ENCODE measurements around the gene ALKBH8.
"Not testable (repeated sequence)": the region's sequence is repeated elsewhere in the genome, so short reads cannot be mapped to it uniquely, and the experiment has no call there.

Gene ALKBH8

GRCh38 chr11:107550304-107550703 is 15.2 kb downstream of the ALKBH8 start:
- H3K9ac ChIP-seq (ENCODE audit: low read depth in 1 of 2, low read length in 2 of 2), result no peak overlapping the region
- H3K36me3 ChIP-seq (ENCODE audit: control insufficient read depth in 1 of 2, insufficient read depth in 2 of 2, low read length in 2 of 2), result peaks cover 19 to 20% of the 10 kb centered on the region in 2 donors
- H3K4me1 ChIP-seq (ENCODE audit: control insufficient read depth in 1 of 2, insufficient read depth in 2 of 2, low read length in 2 of 2), result no peaks in the 10 kb centered on the region
- no peak overlapping the region for H3K27ac ChIP-seq (ENCODE audit: low read depth, low read length)
- no peaks in the 10 kb centered on the region for H3K27me3 ChIP-seq (ENCODE audit: control insufficient read depth in 1 of 2, insufficient read depth in 2 of 2, low read length in 2 of 2)
- H3K9me3 ChIP-seq (ENCODE audit: control insufficient read depth in 1 of 2, low read length in 2 of 2), result no peaks in the 10 kb centered on the region
- no peak overlapping the region for H3K4me3 ChIP-seq (ENCODE audit: low read depth in 1 of 2, low read length in 2 of 2)

GRCh38 chr11:107549954-107550285 is 15.6 kb downstream of the ALKBH8 start:
- H3K27ac ChIP-seq (ENCODE audit: low read depth, low read length), result no peak overlapping the region
- peaks cover 19 to 21% of the 10 kb centered on the region in 2 donors for H3K36me3 ChIP-seq (ENCODE audit: control insufficient read depth in 1 of 2, insufficient read depth in 2 of 2, low read length in 2 of 2)
- no peak overlapping the region for H3K9ac ChIP-seq (ENCODE audit: low read depth in 1 of 2, low read length in 2 of 2)
- H3K4me3 ChIP-seq (ENCODE audit: low read depth in 1 of 2, low read length in 2 of 2), result no peak overlapping the region
- H3K27me3 ChIP-seq (ENCODE audit: control insufficient read depth in 1 of 2, insufficient read depth in 2 of 2, low read length in 2 of 2), result no peaks in the 10 kb centered on the region
- H3K9me3 ChIP-seq (ENCODE audit: control insufficient read depth in 1 of 2, low read length in 2 of 2), result no peaks in the 10 kb centered on the region
- H3K4me1 ChIP-seq (ENCODE audit: control insufficient read depth in 1 of 2, insufficient read depth in 2 of 2, low read length in 2 of 2), result no peaks in the 10 kb centered on the region

- H3K9ac ChIP-seq (ENCODE audit: low read depth in 1 of 2, low read length in 2 of 2), result no peak overlapping the region
- no peak overlapping the region for H3K27ac ChIP-seq (ENCODE audit: low read depth, low read length)
- H3K9me3 ChIP-seq (ENCODE audit: control insufficient read depth in 1 of 2, low read length in 2 of 2), result no peaks in the 10 kb centered on the region
- H3K36me3 ChIP-seq (ENCODE audit: control insufficient read depth in 1 of 2, insufficient read depth in 2 of 2, low read length in 2 of 2), result peaks cover 19 to 24% of the 10 kb centered on the region in 2 donors
- no peaks in the 10 kb centered on the region for H3K4me1 ChIP-seq (ENCODE audit: control insufficient read depth in 1 of 2, insufficient read depth in 2 of 2, low read length in 2 of 2)
- H3K27me3 ChIP-seq (ENCODE audit: control insufficient read depth in 1 of 2, insufficient read depth in 2 of 2, low read length in 2 of 2), result no peaks in the 10 kb centered on the region
- no peak overlapping the region for H3K4me3 ChIP-seq (ENCODE audit: low read depth in 1 of 2, low read length in 2 of 2)
These were observed 16.1 kb downstream of the ALKBH8 start for GRCh38 chr11:107549253-107549953.

- Histone ChIP-seq H3K9ac (ENCODE audit: low read depth in 1 of 2, low read length in 2 of 2) (no peak overlapping the region), H3K27ac (ENCODE audit: low read depth, low read length) (no peak overlapping the region)
These were observed 17.6 kb downstream of the ALKBH8 start for GRCh38 chr11:107547961-107548360.

GRCh38 chr11:107545101-107545514 is 20.4 kb downstream of the ALKBH8 start:
- H3K4me3 ChIP-seq (ENCODE audit: low read depth in 1 of 2, low read length in 2 of 2), result no peak overlapping the region
- no peak overlapping the region for H3K27ac ChIP-seq (ENCODE audit: low read depth, low read length)
- no peak overlapping the region for H3K9ac ChIP-seq (ENCODE audit: low read depth in 1 of 2, low read length in 2 of 2)
- no peaks in the 10 kb centered on the region for H3K27me3 ChIP-seq (ENCODE audit: control insufficient read depth in 1 of 2, insufficient read depth in 2 of 2, low read length in 2 of 2)
- no peaks in the 10 kb centered on the region for H3K9me3 ChIP-seq (ENCODE audit: control insufficient read depth in 1 of 2, low read length in 2 of 2)
- no peaks in the 10 kb centered on the region for H3K4me1 ChIP-seq (ENCODE audit: control insufficient read depth in 1 of 2, insufficient read depth in 2 of 2, low read length in 2 of 2)
- peaks cover 7 to 8% of the 10 kb centered on the region in 2 donors for H3K36me3 ChIP-seq (ENCODE audit: control insufficient read depth in 1 of 2, insufficient read depth in 2 of 2, low read length in 2 of 2)

More at GRCh38 chr11:107547961-107548360, 17.6 kb downstream of the ALKBH8 start:
- peaks cover 16% of the 10 kb centered on the region in 2 donors for H3K36me3 ChIP-seq (ENCODE audit: control insufficient read depth in 1 of 2, insufficient read depth in 2 of 2, low read length in 2 of 2)
- no peaks in the 10 kb centered on the region for H3K4me1 ChIP-seq (ENCODE audit: control insufficient read depth in 1 of 2, insufficient read depth in 2 of 2, low read length in 2 of 2)
- H3K27me3 ChIP-seq (ENCODE audit: control insufficient read depth in 1 of 2, insufficient read depth in 2 of 2, low read length in 2 of 2), result no peaks in the 10 kb centered on the region
- no peaks in the 10 kb centered on the region for H3K9me3 ChIP-seq (ENCODE audit: control insufficient read depth in 1 of 2, low read length in 2 of 2)
- no peak overlapping the region for H3K4me3 ChIP-seq (ENCODE audit: low read depth in 1 of 2, low read length in 2 of 2)

GRCh38 chr11:107538821-107539220 is 26.7 kb downstream of the ALKBH8 start:
- H3K4me3 ChIP-seq (ENCODE audit: low read depth in 1 of 2, low read length in 2 of 2), result no peak overlapping the region
- no peak overlapping the region for H3K27ac ChIP-seq (ENCODE audit: low read depth, low read length)
- H3K4me1 ChIP-seq (ENCODE audit: control insufficient read depth in 1 of 2, insufficient read depth in 2 of 2, low read length in 2 of 2), result no peaks in the 10 kb centered on the region

GRCh38 chr11:107538239-107538638 is 27.3 kb downstream of the ALKBH8 start:
- Histone ChIP-seq H3K4me1 (ENCODE audit: control insufficient read depth in 1 of 2, insufficient read depth in 2 of 2, low read length in 2 of 2) (no peaks in the 10 kb centered on the region), H3K27ac (ENCODE audit: low read depth, low read length) (no peak overlapping the region), H3K36me3 (ENCODE audit: control insufficient read depth in 1 of 2, insufficient read depth in 2 of 2, low read length in 2 of 2) (peaks cover 3 to 8% of the 10 kb centered on the region in 2 donors), H3K9ac (ENCODE audit: low read depth in 1 of 2, low read length in 2 of 2) (no peak overlapping the region), H3K9me3 (ENCODE audit: control insufficient read depth in 1 of 2, low read length in 2 of 2) (no peaks in the 10 kb centered on the region), H3K27me3 (ENCODE audit: control insufficient read depth in 1 of 2, insufficient read depth in 2 of 2, low read length in 2 of 2) (no peaks in the 10 kb centered on the region), H3K4me3 (ENCODE audit: low read depth in 1 of 2, low read length in 2 of 2) (no peak overlapping the region)

More at GRCh38 chr11:107538821-107539220, 26.7 kb downstream of the ALKBH8 start:
- Histone ChIP-seq H3K27me3 (ENCODE audit: control insufficient read depth in 1 of 2, insufficient read depth in 2 of 2, low read length in 2 of 2) (no peaks in the 10 kb centered on the region), H3K9ac (ENCODE audit: low read depth in 1 of 2, low read length in 2 of 2) (no peak overlapping the region), H3K9me3 (ENCODE audit: control insufficient read depth in 1 of 2, low read length in 2 of 2) (no peaks in the 10 kb centered on the region), H3K36me3 (ENCODE audit: control insufficient read depth in 1 of 2, insufficient read depth in 2 of 2, low read length in 2 of 2) (peaks cover 3 to 8% of the 10 kb centered on the region in 2 donors)

GRCh38 chr11:107537155-107537554 is 28.4 kb downstream of the ALKBH8 start:
- not testable (repeated sequence) for H3K27ac ChIP-seq (ENCODE audit: low read depth, low read length); H3K4me1 ChIP-seq (ENCODE audit: control insufficient read depth in 1 of 2, insufficient read depth in 2 of 2, low read length in 2 of 2); H3K4me3 ChIP-seq (ENCODE audit: low read depth in 1 of 2, low read length in 2 of 2); H3K27me3 ChIP-seq (ENCODE audit: control insufficient read depth in 1 of 2, insufficient read depth in 2 of 2, low read length in 2 of 2); H3K9ac ChIP-seq (ENCODE audit: low read depth in 1 of 2, low read length in 2 of 2); H3K9me3 ChIP-seq (ENCODE audit: control insufficient read depth in 1 of 2, low read length in 2 of 2); H3K36me3 ChIP-seq (ENCODE audit: control insufficient read depth in 1 of 2, insufficient read depth in 2 of 2, low read length in 2 of 2)

GRCh38 chr11:107526197-107526596 is 39.3 kb downstream of the ALKBH8 start:
- Histone ChIP-seq H3K4me3 (ENCODE audit: low read depth in 1 of 2, low read length in 2 of 2) (no peak overlapping the region), H3K27me3 (ENCODE audit: control insufficient read depth in 1 of 2, insufficient read depth in 2 of 2, low read length in 2 of 2) (no peaks in the 10 kb centered on the region), H3K27ac (ENCODE audit: low read depth, low read length) (no peak overlapping the region), H3K36me3 (ENCODE audit: control insufficient read depth in 1 of 2, insufficient read depth in 2 of 2, low read length in 2 of 2) (peaks cover 0 to 3% of the 10 kb centered on the region in 2 donors), H3K4me1 (ENCODE audit: control insufficient read depth in 1 of 2, insufficient read depth in 2 of 2, low read length in 2 of 2) (no peaks in the 10 kb centered on the region), H3K9me3 (ENCODE audit: control insufficient read depth in 1 of 2, low read length in 2 of 2) (no peaks in the 10 kb centered on the region), H3K9ac (ENCODE audit: low read depth in 1 of 2, low read length in 2 of 2) (no peak overlapping the region)

- H3K36me3 ChIP-seq (ENCODE audit: control insufficient read depth in 1 of 2, insufficient read depth in 2 of 2, low read length in 2 of 2), result peaks cover 10 to 11% of the 10 kb centered on the region in 2 donors
- H3K9ac ChIP-seq (ENCODE audit: low read depth in 1 of 2, low read length in 2 of 2), result no peak overlapping the region
- H3K9me3 ChIP-seq (ENCODE audit: control insufficient read depth in 1 of 2, low read length in 2 of 2), result no peaks in the 10 kb centered on the region
- no peak overlapping the region for H3K27ac ChIP-seq (ENCODE audit: low read depth, low read length)
- no peak overlapping the region for H3K4me3 ChIP-seq (ENCODE audit: low read depth in 1 of 2, low read length in 2 of 2)
- no peaks in the 10 kb centered on the region for H3K4me1 ChIP-seq (ENCODE audit: control insufficient read depth in 1 of 2, insufficient read depth in 2 of 2, low read length in 2 of 2)
- no peaks in the 10 kb centered on the region for H3K27me3 ChIP-seq (ENCODE audit: control insufficient read depth in 1 of 2, insufficient read depth in 2 of 2, low read length in 2 of 2)
These were observed 56.7 kb downstream of the ALKBH8 start for GRCh38 chr11:107508858-107509244.
